ENCODE results near the gene TTC28. TPM values are rescaled to one million over a fixed set of nuclear protein-coding genes. Genes with fewer than 3 reads are reported as not detected.
A peak's percentile ranks its signal among the peaks of the same experiment; 100 is the strongest.

Gene TTC28
- total RNA-seq, 1 donor from 2014 or later: 3.2 TPM

- DNase-seq (ENCODE audit: low read depth): no peak
Measured at GRCh38 chr22:28296452-28296851, 383.2 kb downstream of the TTC28 start.

GRCh38 chr22:28283068-28283654, 396.5 kb downstream of the TTC28 start:
- no peak for DNase-seq (ENCODE audit: low read depth)

GRCh38 chr22:28282405-28283067, 397.1 kb downstream of the TTC28 start:
- DNase-seq (ENCODE audit: low read depth): no peak

- no peak for DNase-seq (ENCODE audit: low read depth)
Measured at GRCh38 chr22:28279888-28280287, 399.8 kb downstream of the TTC28 start.

- DNase-seq (ENCODE audit: low read depth): no peak
Measured at GRCh38 chr22:28269277-28269676, 410.4 kb downstream of the TTC28 start.

- DNase-seq (ENCODE audit: low read depth): no peak
Measured at GRCh38 chr22:28268850-28269249, 410.8 kb downstream of the TTC28 start.

GRCh38 chr22:28268171-28268570, 411.5 kb downstream of the TTC28 start:
- no peak for DNase-seq (ENCODE audit: low read depth)

- no peak for DNase-seq (ENCODE audit: low read depth)
Measured at GRCh38 chr22:28260619-28261018, 419.0 kb downstream of the TTC28 start.

GRCh38 chr22:28259774-28260312, 419.8 kb downstream of the TTC28 start:
- no peak for DNase-seq (ENCODE audit: low read depth)

- DNase-seq (ENCODE audit: low read depth): no peak
Measured at GRCh38 chr22:28254396-28254795, 425.2 kb downstream of the TTC28 start.

- peak; percentile 62 for DNase-seq (ENCODE audit: low read depth)
Measured at GRCh38 chr22:28252539-28252938, 427.1 kb downstream of the TTC28 start.

GRCh38 chr22:28250036-28250695, 429.5 kb downstream of the TTC28 start:
- no peak for DNase-seq (ENCODE audit: low read depth)

- no peak for DNase-seq (ENCODE audit: low read depth)
Measured at GRCh38 chr22:28249402-28249801, 430.2 kb downstream of the TTC28 start.

GRCh38 chr22:28247667-28248363, 431.8 kb downstream of the TTC28 start:
- no peak for DNase-seq (ENCODE audit: low read depth)

GRCh38 chr22:28247136-28247535, 432.5 kb downstream of the TTC28 start:
- no peak for DNase-seq (ENCODE audit: low read depth)

GRCh38 chr22:28246397-28246796, 433.2 kb downstream of the TTC28 start:
- peak; percentile 64 for DNase-seq (ENCODE audit: low read depth)

GRCh38 chr22:28245579-28246224, 433.9 kb downstream of the TTC28 start:
- DNase-seq (ENCODE audit: low read depth): no peak

- DNase-seq (ENCODE audit: low read depth): no peak
Measured at GRCh38 chr22:28244757-28245156, 434.9 kb downstream of the TTC28 start.

- DNase-seq (ENCODE audit: low read depth): no peak
Measured at GRCh38 chr22:28243539-28243938, 436.1 kb downstream of the TTC28 start.

- DNase-seq (ENCODE audit: low read depth): no peak
Measured at GRCh38 chr22:28241656-28242290, 437.9 kb downstream of the TTC28 start.

- DNase-seq (ENCODE audit: low read depth): no peak
Measured at GRCh38 chr22:28239941-28240340, 439.7 kb downstream of the TTC28 start.
